Measurements from ENCODE around the gene EPHA2. TPM values are rescaled to one million over a fixed set of nuclear protein-coding genes. Genes with fewer than 3 reads are reported as not detected.

Gene EPHA2
- total RNA-seq, 2 experiments from 2014 or later = 0.15 TPM; not detected in 1

DNA sequence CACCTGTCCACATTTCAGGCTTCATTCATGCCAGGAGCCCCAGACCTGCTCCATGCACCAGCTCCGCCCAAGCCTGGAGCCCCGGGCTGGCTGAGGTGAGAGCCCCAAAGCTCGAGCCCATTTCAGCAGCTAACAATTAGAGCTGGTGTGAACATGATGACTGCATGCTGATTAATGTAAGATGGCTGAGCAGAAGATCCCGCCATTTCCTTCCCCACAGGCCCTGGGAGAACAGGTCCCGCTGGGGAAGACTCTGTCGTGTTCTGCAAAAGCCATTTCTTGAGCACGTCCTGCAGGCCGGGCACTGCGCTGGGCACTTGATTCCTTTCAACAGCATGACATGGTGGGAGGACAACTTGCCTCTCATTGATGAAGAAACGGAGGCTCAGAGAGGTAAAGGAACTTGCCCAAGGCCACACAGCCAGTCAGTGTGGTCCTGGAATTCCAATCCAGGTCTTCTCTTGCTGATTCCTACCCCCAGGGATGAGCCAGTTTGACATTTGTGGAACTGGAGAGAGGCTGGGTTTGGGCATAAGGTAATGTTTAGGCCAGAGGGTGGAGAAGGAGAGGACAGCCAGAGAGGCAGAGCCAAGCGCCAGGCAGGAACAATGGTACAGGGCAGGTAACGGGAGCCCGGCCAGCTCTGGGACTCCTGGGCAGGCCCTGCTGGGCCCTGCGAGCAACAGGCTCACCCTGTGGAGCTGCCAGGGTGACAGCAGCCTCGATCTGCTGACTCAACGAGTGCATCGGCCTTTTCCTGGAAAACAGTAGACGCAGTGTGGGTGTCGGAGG is 28.1 kb upstream of the EPHA2 start:
- no TSS peak for BruUV-seq (replicated peaks)
- H2AFZ ChIP-seq (ENCODE audit: low read length) = no peak overlapping the region
- no peak for TF ChIP-seq EZH2phosphoT487 (IDR thresholded peaks at IDR 0.05; ENCODE audit: borderline replicate concordance, low read depth, low read length)
- TF ChIP-seq, protein P1, sequence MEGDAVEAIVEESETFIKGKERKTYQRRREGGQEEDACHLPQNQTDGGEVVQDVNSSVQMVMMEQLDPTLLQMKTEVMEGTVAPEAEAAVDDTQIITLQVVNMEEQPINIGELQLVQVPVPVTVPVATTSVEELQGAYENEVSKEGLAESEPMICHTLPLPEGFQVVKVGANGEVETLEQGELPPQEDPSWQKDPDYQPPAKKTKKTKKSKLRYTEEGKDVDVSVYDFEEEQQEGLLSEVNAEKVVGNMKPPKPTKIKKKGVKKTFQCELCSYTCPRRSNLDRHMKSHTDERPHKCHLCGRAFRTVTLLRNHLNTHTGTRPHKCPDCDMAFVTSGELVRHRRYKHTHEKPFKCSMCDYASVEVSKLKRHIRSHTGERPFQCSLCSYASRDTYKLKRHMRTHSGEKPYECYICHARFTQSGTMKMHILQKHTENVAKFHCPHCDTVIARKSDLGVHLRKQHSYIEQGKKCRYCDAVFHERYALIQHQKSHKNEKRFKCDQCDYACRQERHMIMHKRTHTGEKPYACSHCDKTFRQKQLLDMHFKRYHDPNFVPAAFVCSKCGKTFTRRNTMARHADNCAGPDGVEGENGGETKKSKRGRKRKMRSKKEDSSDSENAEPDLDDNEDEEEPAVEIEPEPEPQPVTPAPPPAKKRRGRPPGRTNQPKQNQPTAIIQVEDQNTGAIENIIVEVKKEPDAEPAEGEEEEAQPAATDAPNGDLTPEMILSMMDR (conservative IDR thresholded peaks at IDR 0.05; ENCODE audit: low read length) = no peak
- no peaks in the 10 kb centered on the region for H4K20me1 ChIP-seq (ENCODE audit: insufficient read depth, low read length)
- ChIA-PET POLR2A (no interaction called here), CTCF (ENCODE audit: unreplicated experiment) (interaction anchor here (0.6 kb wide), 1 partner anchor 101 kb away, joined by 5 read pairs; no protein-coding TSS in a partner anchor)
- H3K36me3 ChIP-seq (ENCODE audit: insufficient read depth, low read length) = no peaks in the 10 kb centered on the region
- DNase-seq (ENCODE audit: low spot score) = no peak
- H3K27ac ChIP-seq (ENCODE audit: low read depth, low read length, poor library complexity, severe bottlenecking) = no peak overlapping the region
- no peak overlapping the region for H3K4me2 ChIP-seq (ENCODE audit: low read length)
- H3K4me3 ChIP-seq (ENCODE audit: low read depth, low read length, poor library complexity, severe bottlenecking) = no peak overlapping the region
- no peaks in the 10 kb centered on the region for H3K79me2 ChIP-seq (ENCODE audit: insufficient read depth, low read depth, low read length)
- intact Hi-C loops (cut with micrococcal nuclease; ENCODE audit: unreplicated experiment) = loop anchor here (10.0 kb wide), 1 partner anchor 179 kb away; the partner anchor contains the start of gene SRARP
- no peaks in the 10 kb centered on the region for H3K4me1 ChIP-seq (ENCODE audit: insufficient read depth, low read length, poor library complexity, severe bottlenecking)
- H3K9me3 ChIP-seq (ENCODE audit: low read length) = no peaks in the 10 kb centered on the region
- H3K9me2 ChIP-seq (ENCODE audit: insufficient read depth, low read length) = no peaks in the 10 kb centered on the region

DNA sequence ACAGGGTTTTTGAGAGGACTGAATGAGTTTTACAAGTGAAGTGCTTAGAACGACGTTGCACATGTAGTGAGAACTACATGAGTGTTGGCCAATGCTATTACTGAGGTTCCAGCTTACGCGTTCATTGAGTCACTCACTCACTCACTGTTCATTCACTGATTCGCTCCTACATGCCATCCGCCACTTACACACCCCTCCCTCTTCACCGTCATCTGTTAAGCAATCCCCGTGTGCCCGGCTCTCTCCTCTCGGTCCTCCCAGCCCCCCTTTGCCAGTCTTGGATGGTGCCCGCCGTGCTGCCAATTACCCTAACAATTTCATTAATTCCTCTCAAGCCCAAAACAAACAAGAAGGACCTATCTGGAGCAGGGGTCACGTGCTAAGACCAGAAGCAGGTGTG is 27.3 kb upstream of the EPHA2 start:
- Histone ChIP-seq H3K9me3 (ENCODE audit: low read length) (no peaks in the 10 kb centered on the region), H3K27ac (ENCODE audit: low read depth, low read length, poor library complexity, severe bottlenecking) (no peak overlapping the region), H3K4me3 (ENCODE audit: low read depth, low read length, poor library complexity, severe bottlenecking) (no peak overlapping the region), H3K79me2 (ENCODE audit: insufficient read depth, low read depth, low read length) (no peaks in the 10 kb centered on the region), H3K9me2 (ENCODE audit: insufficient read depth, low read length) (no peaks in the 10 kb centered on the region), H4K20me1 (ENCODE audit: insufficient read depth, low read length) (no peaks in the 10 kb centered on the region), H3K4me1 (ENCODE audit: insufficient read depth, low read length, poor library complexity, severe bottlenecking) (no peaks in the 10 kb centered on the region), H3K36me3 (ENCODE audit: insufficient read depth, low read length) (no peaks in the 10 kb centered on the region), H3K4me2 (ENCODE audit: low read length) (no peak overlapping the region), H2AFZ (ENCODE audit: low read length) (no peak overlapping the region)
- intact Hi-C loops (cut with micrococcal nuclease; ENCODE audit: unreplicated experiment) = loop anchor here (10.0 kb wide), 1 partner anchor 178 kb away; the partner anchor contains the start of gene SRARP
- ChIA-PET POLR2A (interaction anchor here (0.5 kb wide), 1 partner anchor 97 kb away, joined by 4 read pairs; no protein-coding TSS in a partner anchor), CTCF (ENCODE audit: unreplicated experiment) (no interaction called here)
- no TSS peak for BruUV-seq (replicated peaks)
- TF ChIP-seq, protein P1 (conservative IDR thresholded peaks at IDR 0.05; ENCODE audit: low read length) = no peak
- TF ChIP-seq EZH2phosphoT487 (IDR thresholded peaks at IDR 0.05; ENCODE audit: borderline replicate concordance, low read depth, low read length) = no peak
- no peak for DNase-seq (ENCODE audit: low spot score)

All from OCI-LY7 (cell line).